SKM-1 treated with dmso at 0.1 percent for 144 hours (cell line): ENCODE data around the gene CPA1.

ENCODE experiments used
- DNase-seq: peaks from one replicate; lab custom pipeline; 2025; ENCODE audit not compliant: unreplicated experiment; lab: John Stamatoyannopoulos, UW

The CPA1 gene

GRCh38 chr7:130421684-130422083, 41.4 kb downstream of the CPA1 start:
- DNase-seq, result no peak

- DNase-seq, result no peak
Measured at GRCh38 chr7:130423501-130424037, 43.3 kb downstream of the CPA1 start.

GRCh38 chr7:130425796-130426195, 45.5 kb downstream of the CPA1 start:
- no peak for DNase-seq

- DNase-seq, result no peak
Measured at GRCh38 chr7:130426564-130426963, 46.3 kb downstream of the CPA1 start.

GRCh38 chr7:130429019-130429418, 48.7 kb downstream of the CPA1 start:
- DNase-seq, result no peak

GRCh38 chr7:130430115-130430514, 49.8 kb downstream of the CPA1 start:
- no peak for DNase-seq

- no peak for DNase-seq
Measured at GRCh38 chr7:130430841-130431666, 50.8 kb downstream of the CPA1 start.

GRCh38 chr7:130432886-130433285, 52.6 kb downstream of the CPA1 start:
- no peak for DNase-seq

GRCh38 chr7:130433301-130433700, 53.0 kb downstream of the CPA1 start:
- no peak for DNase-seq

- DNase-seq, result no peak
Measured at GRCh38 chr7:130435311-130435854, 55.1 kb downstream of the CPA1 start.

GRCh38 chr7:130436253-130436652, 56.0 kb downstream of the CPA1 start:
- no peak for DNase-seq
